Vagina (tissue), 2 donors: Measurements from ENCODE around the gene LAX1. TPM values are rescaled to one million over a fixed set of nuclear protein-coding genes. Genes with fewer than 3 reads are reported as not detected.

Experiments
- DNase-seq, 2 donors: peaks; one replicate each; pipeline ENCODE4 v3.0.0-alpha.2; 2017; ENCODE audit errors: extremely low spot score in 2 of 2
- H3K27ac ChIP-seq: fragments of 200-600 bp; sonication (generic); one replicate; pipeline ENCODE4 v1.5.1; 2019
- H3K27me3 ChIP-seq: fragments of 200-600 bp; sonication (generic); one replicate; pipeline ENCODE4 v1.5.1; 2019
- H3K36me3 ChIP-seq, 2 donors: fragments of 200-600 bp; sonication (generic); one replicate each; pipeline ENCODE4 v1.5.1; 2017 to 2019
- H3K4me1 ChIP-seq: fragments of 200-600 bp; sonication (generic); one replicate; pipeline ENCODE4 v1.5.1; 2019
- H3K4me3 ChIP-seq, 2 donors: fragments of 200-600 bp; sonication (generic); 1 replicate in 1 of 2; 2 replicates in 1 of 2; pipeline ENCODE4 v1.5.1; 2016 to 2019
- H3K9me3 ChIP-seq: fragments of 200-600 bp; sonication (generic); one replicate; pipeline ENCODE4 v1.5.1; 2019
- POLR2A ChIP-seq, 2 donors: fragments of 450-650 bp; IDR thresholded peaks; one replicate each; pipeline ENCODE4 v1.6.1; 2017; ENCODE audit warnings: antibody characterized with exemption in 2 of 2, mild to moderate bottlenecking in 2 of 2, moderate library complexity in 2 of 2
- POLR2AphosphoS5 ChIP-seq, 2 donors: sonication (generic); formaldehyde crosslinking; IDR thresholded peaks; one replicate each; pipeline ENCODE4 v1.9.0; 2017; ENCODE audit warnings: antibody characterized with exemption in 2 of 2, mild to moderate bottlenecking in 2 of 2, low read depth in 1 of 2; ENCODE audit not compliant: insufficient read depth in 1 of 2
- intact Hi-C: fragments of 100-400 bp; cut with DNase I; formaldehyde crosslinking; loops from one replicate; pipeline ENCODE4 v1.15.1; 2023
- total RNA-seq: library from RNA; depleted of rRNA; stranded (reverse); fragments of >200 nt; gene quantifications from one replicate; pipeline ENCODE4 v1.2.3, GENCODE V29; 2016
- TF ChIP-seq, protein P1 (sequence below), 3 experiments: fragments of 450-650 bp in 2 of 3; fragments of 200-600 bp in 1 of 3; sonication (generic) in 1 of 3; IDR thresholded peaks; one replicate each; pipeline ENCODE4 v1.5.1; 2017 to 2019; ENCODE audit warnings: antibody characterized with exemption in 3 of 3, mild to moderate bottlenecking in 2 of 3, moderate library complexity in 2 of 3

Gene LAX1
- total RNA-seq, 1 donor from 2014 or later, result 0.49 TPM

DNA sequence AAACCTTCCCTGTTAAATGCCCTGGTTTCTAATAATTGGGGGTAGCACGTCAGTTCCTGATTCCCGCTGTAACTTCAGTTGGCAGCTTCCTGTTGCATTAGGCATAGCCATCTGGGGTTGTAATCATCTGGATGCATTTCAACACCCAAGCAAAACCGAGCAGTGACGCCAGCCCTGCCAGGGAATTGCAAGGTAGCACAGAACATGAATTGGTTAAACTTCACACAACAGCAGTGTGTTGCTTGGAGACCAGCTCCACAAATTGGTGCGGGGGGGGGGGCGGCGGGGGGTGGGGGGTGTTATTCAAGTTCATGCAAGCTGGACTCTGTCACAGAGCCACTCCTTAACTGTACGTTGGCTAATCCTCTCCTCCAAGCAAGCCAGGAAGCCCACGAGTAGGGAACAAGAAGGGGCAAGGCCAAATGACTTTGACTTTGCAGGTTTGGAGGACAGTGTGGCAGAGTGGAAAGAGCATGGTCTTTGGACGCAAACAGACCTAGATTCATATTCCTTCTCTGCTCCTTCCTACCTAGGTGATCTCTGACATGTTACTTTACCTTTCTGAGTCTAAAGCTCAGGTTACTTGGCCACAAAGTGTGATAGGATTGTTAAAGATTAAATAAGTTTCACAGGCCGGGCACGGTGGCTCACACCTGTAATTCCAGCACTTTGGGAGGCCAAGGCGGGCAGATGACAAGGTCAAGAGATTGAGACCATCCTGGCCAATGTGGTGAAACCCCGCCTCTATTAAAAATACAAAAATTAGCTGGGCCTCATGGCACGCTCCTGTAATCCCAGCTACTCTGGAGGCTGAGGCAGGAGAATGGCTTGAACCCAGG, 4.7 kb downstream of the LAX1 start:
- peaks cover 44% of the 10 kb centered on the region for H3K4me1 ChIP-seq
- DNase-seq, result peak in 1 of 2 donors; percentile 92
- TF ChIP-seq, protein P1, sequence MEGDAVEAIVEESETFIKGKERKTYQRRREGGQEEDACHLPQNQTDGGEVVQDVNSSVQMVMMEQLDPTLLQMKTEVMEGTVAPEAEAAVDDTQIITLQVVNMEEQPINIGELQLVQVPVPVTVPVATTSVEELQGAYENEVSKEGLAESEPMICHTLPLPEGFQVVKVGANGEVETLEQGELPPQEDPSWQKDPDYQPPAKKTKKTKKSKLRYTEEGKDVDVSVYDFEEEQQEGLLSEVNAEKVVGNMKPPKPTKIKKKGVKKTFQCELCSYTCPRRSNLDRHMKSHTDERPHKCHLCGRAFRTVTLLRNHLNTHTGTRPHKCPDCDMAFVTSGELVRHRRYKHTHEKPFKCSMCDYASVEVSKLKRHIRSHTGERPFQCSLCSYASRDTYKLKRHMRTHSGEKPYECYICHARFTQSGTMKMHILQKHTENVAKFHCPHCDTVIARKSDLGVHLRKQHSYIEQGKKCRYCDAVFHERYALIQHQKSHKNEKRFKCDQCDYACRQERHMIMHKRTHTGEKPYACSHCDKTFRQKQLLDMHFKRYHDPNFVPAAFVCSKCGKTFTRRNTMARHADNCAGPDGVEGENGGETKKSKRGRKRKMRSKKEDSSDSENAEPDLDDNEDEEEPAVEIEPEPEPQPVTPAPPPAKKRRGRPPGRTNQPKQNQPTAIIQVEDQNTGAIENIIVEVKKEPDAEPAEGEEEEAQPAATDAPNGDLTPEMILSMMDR (IDR thresholded peaks at IDR 0.05), result no peak
- TF ChIP-seq POLR2AphosphoS5 (IDR thresholded peaks at IDR 0.05; ENCODE audit: insufficient read depth in 1 of 2, low read depth in 1 of 2), result peak in 1 of 2 donors; percentile 36
- H3K36me3 ChIP-seq, result no peaks in the 10 kb centered on the region
- H3K27me3 ChIP-seq, result peaks cover 3% of the 10 kb centered on the region
- H3K4me3 ChIP-seq, result no peak overlapping the region
- H3K27ac ChIP-seq, result no peak overlapping the region
- intact Hi-C loops, result no loop called here
- no peaks in the 10 kb centered on the region for H3K9me3 ChIP-seq

DNA sequence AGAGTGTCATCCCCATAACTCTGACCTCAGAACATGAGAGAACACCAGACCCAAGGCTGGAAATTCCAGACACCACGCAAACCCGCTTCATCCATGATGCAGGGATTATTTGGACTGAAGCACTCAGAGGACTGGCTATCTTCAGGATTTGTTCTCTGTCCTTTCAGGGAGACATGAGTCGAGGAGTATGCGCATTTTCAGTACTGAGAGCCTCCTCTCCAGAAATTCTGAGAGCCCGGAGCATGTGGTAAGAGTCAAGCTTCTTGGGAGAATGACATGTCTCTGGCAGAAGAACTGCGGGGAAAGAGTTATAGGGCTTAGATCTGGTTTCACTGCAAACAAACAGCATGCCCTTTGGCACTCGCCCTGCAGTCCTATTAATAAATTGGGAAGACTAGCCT, 6.9 kb downstream of the LAX1 start:
- no peaks in the 10 kb centered on the region for H3K36me3 ChIP-seq
- DNase-seq, result no peak
- peaks cover 44% of the 10 kb centered on the region for H3K4me1 ChIP-seq
- H3K4me3 ChIP-seq, result peak overlapping the region in 1 of 2 donors; percentile 7
- intact Hi-C loops, result no loop called here
- H3K27ac ChIP-seq, result peak overlapping the region; percentile 63
- H3K9me3 ChIP-seq, result no peaks in the 10 kb centered on the region
- TF ChIP-seq, protein P1 (IDR thresholded peaks at IDR 0.05), result no peak
- TF ChIP-seq POLR2AphosphoS5 (IDR thresholded peaks at IDR 0.05; ENCODE audit: insufficient read depth in 1 of 2, low read depth in 1 of 2) (peak in 1 of 2 donors; percentile 43), POLR2A (IDR thresholded peaks at IDR 0.05) (no peak)
- H3K27me3 ChIP-seq, result peaks cover 3% of the 10 kb centered on the region

DNA sequence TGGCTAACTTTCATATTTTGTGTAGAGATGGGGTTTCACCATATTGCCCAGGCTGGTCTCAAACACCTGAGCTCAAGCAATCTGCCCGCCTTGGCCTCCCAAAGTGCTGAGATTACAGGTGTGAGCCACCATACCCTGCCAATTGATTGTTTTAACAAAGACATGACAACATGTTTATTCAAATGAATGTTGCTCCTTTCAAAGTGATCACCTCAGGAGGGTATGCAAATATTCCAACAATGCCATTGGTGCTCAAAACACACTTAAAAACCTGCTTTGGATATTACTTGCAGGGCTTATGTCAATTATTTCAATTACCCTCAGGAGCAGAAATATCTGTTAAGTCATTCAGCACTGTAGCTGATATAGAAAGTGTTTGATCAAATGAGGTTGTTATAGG, 7.9 kb downstream of the LAX1 start:
- Histone ChIP-seq H3K27ac (no peak overlapping the region), H3K4me1 (peaks cover 43% of the 10 kb centered on the region), H3K4me3 (no peak overlapping the region), H3K27me3 (peaks cover 3% of the 10 kb centered on the region), H3K36me3 (no peaks in the 10 kb centered on the region), H3K9me3 (no peaks in the 10 kb centered on the region)
- DNase-seq, result no peak
- intact Hi-C loops, result no loop called here
- TF ChIP-seq, protein P1 (IDR thresholded peaks at IDR 0.05), result no peak
- TF ChIP-seq POLR2AphosphoS5 (IDR thresholded peaks at IDR 0.05; ENCODE audit: insufficient read depth in 1 of 2, low read depth in 1 of 2) (no peak), POLR2A (IDR thresholded peaks at IDR 0.05) (no peak)

DNA sequence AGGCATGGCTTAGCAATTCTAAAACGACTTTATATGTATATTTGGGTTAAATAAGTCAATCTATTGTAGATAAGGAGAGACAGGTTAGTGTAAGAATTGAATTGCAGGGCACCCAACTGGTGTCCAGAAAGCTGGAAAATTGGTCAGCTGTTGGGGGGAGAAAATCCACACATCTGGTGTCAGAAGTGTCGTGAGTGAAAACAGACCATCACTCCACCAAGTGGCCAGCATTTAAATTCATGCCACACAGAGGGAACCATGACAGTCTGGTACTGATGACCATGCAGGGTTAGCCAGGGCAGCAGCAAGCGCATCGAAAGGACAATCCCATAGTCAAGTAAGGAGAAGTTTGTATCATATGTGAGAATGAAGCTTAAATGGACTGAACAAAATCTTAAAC, 11.7 kb downstream of the LAX1 start:
- Histone ChIP-seq H3K27me3 (no peaks in the 10 kb centered on the region), H3K4me1 (peaks cover 9% of the 10 kb centered on the region), H3K9me3 (no peaks in the 10 kb centered on the region), H3K36me3 (no peaks in the 10 kb centered on the region), H3K27ac (no peak overlapping the region), H3K4me3 (no peak overlapping the region)
- TF ChIP-seq POLR2A (IDR thresholded peaks at IDR 0.05), result no peak
- no peak for TF ChIP-seq POLR2AphosphoS5 (IDR thresholded peaks at IDR 0.05; ENCODE audit: insufficient read depth in 1 of 2, low read depth in 1 of 2)
- TF ChIP-seq, protein P1 (IDR thresholded peaks at IDR 0.05), result no peak
- DNase-seq, result no peak
- intact Hi-C loops, result no loop called here

DNA sequence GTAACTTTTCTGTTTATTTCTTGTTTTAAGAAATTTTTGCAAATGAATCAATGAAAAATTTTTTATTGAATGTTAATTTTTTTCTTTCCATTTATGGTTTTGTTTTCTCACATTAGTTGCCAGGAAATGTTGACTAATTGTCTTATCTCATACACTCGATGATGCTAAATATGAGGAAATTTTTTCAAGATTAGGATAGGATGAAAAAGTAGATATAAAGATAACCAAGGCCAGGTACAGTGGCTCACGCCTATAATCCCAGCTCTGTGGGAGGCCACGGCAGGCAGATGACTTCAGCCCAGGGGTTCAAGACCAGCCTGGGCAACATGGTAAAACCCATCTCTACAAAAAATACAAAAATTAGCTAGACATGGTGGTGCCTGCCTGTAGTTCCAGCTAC, 12.6 kb downstream of the LAX1 start:
- H3K9me3 ChIP-seq, result no peaks in the 10 kb centered on the region
- intact Hi-C loops, result no loop called here
- H3K4me3 ChIP-seq, result no peak overlapping the region
- TF ChIP-seq, protein P1 (IDR thresholded peaks at IDR 0.05), result no peak
- TF ChIP-seq POLR2AphosphoS5 (IDR thresholded peaks at IDR 0.05; ENCODE audit: insufficient read depth in 1 of 2, low read depth in 1 of 2) (no peak), POLR2A (IDR thresholded peaks at IDR 0.05) (no peak)
- H3K27ac ChIP-seq, result no peak overlapping the region
- no peak for DNase-seq
- H3K27me3 ChIP-seq, result no peaks in the 10 kb centered on the region
- H3K36me3 ChIP-seq, result no peaks in the 10 kb centered on the region
- no peaks in the 10 kb centered on the region for H3K4me1 ChIP-seq
